DMS 273 (cell line): ENCODE measurements around the gene DLGAP5.

Source experiments
- DNase-seq: peaks from one replicate; lab custom pipeline; 2025; ENCODE audit not compliant: unreplicated experiment; lab: John Stamatoyannopoulos, UW

The DLGAP5 gene

DNA sequence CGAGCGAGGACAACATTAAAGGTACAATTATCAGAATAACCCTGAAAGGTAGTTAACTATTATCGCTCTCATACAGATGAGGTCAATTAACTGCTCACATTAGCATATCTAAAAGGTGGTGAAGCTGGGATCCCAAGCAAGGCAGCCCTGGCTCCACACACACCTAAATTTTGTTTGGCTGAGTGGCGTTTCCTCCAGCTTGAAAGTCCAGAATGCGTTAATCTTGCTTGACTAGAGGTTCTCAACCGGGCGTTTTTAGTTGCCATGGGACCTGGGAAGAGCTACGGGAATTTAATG, 531 bp downstream of the DLGAP5 start:
- peak; percentile 76 for DNase-seq

DNA sequence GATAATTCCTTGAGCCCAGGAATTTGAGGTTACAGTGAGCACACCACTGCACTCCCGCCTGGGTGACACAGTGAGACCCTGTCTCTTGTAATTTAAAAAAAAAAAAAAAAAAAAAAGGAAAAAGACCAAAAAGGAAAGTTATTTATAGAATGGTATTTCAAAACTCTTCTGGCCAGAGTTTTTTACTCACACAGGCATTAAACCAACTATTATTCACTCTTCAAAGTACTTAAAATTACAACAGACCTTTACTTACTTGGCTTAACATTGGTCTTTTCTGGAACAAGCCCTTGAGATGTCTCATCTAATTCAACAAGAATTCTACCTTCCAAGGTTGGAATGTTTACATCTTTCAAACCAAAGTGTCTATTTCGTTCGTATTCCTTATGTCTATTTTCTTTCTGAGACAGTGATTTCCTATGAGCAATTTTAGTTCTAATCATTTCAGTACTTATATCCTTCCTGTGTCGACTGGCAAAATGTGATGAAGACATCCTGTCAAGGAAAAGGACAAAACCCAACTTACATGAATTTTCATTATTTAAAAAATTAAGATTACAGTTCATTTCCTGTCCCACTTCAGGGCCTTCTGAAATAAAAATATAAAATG, 2.6 kb downstream of the DLGAP5 start:
- DNase-seq: no peak

DNA sequence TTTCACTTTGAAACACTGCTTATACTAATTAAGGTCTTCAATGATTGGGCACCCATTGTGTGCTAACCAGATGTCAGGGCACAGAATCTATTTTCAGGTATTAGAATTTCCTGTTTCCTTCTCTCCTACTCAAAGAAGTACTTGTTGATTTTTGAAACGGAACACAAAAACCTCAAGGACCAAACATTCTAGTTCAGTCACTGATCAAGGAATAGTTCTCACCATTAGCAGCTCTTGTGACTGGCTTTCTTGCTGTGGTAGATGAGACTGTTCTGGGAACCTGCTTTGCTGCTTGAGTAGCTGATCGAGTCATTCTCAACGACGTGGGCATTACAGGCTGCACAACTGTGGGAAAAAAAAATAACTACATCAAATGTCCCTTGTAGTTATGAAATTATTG, 11.0 kb downstream of the DLGAP5 start:
- no peak for DNase-seq

DNA sequence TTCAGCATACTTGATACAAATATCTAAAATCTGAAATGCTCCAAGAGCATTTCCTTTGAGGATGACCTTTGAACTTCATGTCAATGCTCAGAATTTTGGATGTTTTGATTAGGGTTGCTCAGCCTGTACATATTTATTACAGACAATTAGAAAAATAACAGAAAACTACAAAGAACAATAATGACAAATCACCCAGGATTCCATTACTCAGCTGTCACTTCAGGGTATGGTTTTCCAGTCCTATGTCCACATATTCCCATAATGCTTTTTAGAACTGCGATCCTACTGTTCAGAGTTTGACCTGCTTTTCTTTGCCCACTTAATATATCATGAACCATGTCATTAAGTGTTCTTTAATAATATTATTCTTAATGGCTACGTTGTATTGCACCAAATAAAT, 11.4 kb downstream of the DLGAP5 start:
- DNase-seq: no peak

DNA sequence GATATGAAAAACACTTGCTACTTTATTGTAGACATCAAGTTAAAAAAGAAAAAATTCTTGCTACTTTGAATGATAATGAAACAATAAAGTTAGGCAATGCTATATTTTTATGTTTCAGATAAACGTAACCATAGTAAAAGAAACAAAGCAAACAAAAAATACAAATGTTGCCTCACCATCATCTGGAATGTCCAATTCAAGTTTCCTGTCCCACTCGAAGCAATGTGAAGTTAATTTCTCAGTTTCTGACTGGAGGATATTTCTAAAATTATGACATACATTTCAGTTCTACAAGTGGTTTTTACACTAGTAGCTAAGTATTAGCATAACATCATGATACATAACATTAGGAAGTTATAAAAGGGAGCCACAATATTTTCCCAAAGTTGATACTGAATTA, 20.9 kb downstream of the DLGAP5 start:
- DNase-seq: no peak

DNA sequence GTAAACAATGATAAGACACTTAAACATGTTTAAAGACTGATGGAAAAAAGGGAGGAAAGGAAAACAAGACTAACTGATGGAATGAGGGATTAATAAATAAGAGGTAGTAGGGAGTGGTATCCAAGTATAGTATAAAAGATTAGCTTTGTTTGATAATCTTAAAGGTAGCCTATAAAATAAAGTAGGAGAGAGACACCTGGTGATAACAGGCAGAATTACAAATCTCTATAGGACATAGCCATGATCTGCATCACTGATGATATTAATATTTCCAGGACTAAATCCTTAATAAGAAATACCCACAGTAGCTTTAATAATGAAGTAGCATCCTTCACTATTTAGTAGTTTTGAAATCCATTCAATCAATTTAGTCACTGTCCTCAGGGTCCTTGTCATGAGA, 30.4 kb downstream of the DLGAP5 start:
- DNase-seq: peak; percentile 49

DNA sequence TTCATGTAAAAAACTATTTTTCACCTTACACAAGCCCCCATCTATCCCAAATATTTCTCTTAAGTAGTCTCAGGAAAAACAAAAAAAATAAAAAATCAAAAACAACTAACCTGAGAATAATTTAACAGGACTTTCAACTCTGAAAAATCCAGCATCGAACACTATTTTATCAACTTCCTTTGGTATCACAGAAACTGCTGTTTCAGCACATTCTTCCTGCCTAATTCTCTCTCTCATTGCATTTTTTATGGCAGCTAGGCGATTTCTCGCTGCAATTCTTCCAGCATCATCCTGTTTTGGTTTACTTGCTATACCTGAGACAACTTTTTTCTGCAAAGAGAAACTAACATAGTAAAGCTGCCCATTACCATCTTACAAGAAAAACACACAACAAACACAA, 33.0 kb downstream of the DLGAP5 start:
- DNase-seq: no peak

DNA sequence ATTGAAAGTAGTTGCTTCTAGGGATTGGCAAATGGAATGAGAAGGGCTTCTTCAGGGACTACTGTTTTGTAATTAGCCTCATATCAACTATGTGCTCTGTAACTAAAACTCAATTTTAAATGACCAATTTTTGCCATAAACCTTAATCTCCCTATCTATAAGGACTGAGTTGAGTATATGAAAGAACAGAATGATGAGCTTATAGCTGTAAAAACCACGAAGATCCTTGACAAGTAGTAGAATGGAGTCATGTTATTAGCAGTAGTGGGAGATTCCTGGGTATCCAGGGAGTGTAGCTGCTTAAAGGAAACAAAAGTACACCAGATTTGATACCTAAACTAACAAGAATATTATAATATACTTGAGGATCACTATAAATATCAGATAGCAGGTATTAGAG, 34.3 kb downstream of the DLGAP5 start:
- DNase-seq: no peak

DNA sequence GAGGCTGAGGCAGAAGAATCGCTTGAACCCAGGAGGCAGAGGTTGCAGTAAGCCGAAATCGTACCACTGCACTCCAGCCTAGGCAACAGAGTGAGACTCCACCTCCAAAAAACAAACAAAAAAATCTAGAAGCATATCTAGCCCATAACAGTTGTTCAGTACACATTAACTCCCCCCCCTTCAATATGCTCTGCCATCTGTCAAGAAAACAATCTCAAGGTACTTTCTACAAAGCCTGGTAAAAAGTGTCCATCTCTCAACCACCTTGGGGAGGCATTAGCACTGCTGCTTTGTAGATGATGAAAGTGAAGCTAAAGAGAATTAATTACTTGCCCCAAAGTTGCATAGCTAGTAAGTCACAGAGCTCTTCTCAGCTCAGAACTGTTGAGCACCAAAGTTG, 37.4 kb downstream of the DLGAP5 start:
- DNase-seq: peak; percentile 90

DNA sequence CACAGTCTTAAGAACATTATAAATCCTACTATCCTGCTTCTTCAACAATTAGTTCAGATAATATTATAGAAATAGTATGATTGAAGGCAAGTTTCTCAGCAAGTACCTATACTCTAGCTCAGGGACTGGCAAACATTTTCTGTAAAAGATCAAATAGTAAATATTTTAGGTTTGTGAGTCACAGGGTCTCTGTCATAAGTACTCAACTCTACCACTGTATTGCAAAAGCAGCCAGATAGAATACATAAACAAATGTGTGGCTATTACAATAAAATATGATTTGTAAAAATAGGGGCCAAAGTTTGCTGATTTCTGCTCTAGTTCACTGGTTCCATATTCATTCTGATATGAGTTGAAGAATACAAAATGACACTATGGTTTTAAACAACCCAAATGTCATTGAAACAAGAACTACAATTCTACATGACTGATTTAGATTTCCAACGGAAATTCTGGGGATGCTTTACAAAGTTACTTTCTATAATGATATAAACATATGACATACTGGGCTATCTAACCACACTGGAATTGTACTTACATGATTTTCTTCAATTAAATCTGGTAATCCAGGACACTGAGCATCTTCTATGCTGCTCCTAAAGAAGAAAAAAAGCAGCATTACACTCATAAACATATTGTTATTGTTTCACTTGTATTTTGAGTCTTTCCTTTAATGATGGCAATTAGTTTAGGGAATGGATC, 39.2 kb downstream of the DLGAP5 start:
- DNase-seq: no peak

DNA sequence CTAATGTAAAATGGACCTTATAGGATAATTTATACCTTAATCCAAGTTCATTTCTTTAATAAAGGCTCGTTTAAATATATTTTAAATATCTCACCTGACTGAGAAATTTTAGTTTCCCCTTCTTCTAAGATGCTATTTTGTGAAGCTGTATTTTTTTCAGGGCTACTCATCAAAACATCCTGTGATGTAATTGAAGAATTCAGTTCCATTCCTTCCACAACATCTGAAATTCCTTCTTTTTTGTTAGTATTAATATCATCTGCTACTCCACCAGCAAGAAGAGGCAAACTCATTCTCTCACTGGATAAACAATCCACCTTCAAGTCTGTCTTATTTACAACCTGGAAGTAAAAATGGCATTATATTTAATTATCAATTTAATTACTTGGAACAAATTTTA, 39.8 kb downstream of the DLGAP5 start:
- no peak for DNase-seq

DNA sequence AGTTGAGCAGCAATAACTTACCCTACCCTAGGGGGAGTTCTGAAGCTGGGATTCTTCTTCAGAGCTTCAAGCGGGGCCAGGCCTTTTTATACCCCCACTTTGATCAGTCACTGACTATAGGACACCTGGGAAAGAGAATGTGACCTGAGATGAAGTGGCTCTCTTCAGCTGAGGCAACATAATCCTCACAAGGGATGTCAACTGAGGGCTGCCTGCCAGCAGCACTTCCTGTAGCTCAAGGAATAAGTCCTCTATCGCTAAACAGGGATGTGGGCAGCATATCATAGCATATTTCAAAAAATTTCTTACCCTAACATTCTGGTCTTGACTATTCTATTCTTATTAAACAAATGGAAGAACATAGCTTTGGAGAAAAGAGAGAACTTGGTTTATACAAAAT, 45.0 kb downstream of the DLGAP5 start:
- no peak for DNase-seq

DNA sequence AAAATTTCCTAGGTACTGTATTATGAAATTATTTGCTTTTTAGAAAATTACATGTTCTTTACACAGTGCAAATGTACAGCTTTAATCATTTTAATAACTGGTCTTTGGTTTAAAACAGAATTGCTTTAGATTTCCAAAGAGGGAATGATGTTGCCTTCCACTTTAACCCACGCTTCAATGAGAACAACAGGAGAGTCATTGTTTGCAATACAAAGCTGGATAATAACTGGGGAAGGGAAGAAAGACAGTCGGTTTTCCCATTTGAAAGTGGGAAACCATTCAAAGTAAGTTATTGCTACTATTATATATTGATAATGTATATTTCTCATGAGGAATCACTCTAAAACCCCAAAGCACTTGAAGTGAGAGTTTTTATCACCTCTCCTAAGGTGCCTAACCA, 48.9 kb downstream of the DLGAP5 start:
- no peak for DNase-seq

DNA sequence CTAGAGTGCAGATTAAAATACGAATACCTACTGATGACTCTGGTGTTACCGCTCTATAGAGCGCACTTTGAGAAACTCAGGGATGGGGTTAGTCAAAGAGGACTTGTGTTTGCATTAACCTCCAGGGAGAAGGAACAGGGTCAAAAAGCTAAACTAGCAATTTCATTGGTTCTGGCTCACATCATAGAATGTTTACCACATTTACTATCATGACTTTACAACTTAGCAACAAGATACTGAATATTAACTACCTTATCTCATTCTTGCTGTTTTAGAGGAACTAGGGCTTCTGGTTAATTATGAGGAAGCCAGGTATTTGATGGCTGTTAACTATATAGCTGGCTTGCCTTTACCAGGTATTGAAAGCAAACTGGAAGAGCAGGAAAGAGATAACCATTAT, 49.6 kb downstream of the DLGAP5 start:
- no peak for DNase-seq

DNA sequence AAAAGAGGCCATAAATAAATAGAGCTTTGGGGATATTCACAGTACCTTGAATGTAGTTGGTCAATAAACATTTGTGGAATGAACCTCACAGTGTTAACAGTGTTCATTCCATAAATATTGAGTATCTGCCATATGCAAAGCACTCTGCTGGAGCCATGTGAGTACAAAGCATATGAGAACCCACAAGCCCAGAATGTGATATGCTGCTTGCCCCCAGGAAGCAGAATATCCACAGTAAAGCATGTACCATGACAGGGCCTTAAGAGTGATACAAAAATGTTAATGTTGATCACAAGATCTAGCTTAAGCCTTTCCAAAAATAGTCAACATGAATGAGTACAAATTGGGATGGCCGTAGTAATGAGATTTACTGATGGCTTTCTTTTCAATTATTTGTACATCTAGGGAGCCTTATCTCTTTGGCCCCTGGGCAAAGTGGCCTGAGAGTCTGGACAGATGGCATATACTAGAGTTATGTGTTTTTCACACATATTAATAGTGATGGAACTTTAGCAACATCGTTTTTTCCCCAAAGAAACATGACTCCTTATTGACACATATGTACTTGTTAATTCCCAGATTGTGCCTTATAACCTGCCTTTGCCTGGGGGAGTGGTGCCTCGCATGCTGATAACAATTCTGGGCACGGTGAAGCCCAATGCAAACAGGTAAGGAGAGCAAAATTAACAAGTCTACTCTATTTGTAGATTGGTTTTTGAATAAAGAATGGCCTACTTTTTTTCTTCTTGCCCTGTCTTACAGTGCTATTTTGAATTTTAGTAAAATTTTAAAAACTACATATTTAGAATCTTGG, 51.5 kb downstream of the DLGAP5 start:
- DNase-seq: no peak

DNA sequence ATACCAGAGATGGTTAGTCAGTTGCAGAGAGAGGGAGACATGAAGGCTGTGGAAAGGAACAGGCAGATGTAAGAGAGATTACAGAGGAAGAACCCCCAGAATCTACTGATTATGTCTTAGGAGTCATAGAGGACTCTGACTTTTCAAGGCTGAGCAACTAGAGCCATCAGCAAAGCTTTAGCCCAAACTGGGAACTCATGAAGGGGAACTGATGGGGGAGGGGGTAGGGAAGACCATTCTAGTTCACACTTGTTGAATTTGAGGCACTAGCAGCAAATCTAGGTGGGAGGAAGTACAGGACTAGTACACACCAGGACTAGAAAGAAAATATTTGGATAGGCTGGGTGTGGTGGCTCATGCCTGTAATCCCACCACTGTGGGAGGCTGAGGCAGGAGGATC, 52.2 kb downstream of the DLGAP5 start:
- no peak for DNase-seq

DNA sequence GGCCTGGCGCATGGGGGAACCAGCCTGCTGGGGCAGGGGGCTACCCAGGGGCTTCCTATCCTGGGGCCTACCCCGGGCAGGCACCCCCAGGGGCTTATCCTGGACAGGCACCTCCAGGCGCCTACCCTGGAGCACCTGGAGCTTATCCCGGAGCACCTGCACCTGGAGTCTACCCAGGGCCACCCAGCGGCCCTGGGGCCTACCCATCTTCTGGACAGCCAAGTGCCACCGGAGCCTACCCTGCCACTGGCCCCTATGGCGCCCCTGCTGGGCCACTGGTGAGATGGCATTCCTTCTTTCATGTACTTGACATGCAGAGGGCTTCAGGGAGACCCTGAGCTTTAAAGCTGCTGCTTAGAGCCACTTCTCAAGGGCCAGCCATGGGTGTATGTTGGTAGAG, 53.3 kb downstream of the DLGAP5 start:
- peak; percentile 22 for DNase-seq

DNA sequence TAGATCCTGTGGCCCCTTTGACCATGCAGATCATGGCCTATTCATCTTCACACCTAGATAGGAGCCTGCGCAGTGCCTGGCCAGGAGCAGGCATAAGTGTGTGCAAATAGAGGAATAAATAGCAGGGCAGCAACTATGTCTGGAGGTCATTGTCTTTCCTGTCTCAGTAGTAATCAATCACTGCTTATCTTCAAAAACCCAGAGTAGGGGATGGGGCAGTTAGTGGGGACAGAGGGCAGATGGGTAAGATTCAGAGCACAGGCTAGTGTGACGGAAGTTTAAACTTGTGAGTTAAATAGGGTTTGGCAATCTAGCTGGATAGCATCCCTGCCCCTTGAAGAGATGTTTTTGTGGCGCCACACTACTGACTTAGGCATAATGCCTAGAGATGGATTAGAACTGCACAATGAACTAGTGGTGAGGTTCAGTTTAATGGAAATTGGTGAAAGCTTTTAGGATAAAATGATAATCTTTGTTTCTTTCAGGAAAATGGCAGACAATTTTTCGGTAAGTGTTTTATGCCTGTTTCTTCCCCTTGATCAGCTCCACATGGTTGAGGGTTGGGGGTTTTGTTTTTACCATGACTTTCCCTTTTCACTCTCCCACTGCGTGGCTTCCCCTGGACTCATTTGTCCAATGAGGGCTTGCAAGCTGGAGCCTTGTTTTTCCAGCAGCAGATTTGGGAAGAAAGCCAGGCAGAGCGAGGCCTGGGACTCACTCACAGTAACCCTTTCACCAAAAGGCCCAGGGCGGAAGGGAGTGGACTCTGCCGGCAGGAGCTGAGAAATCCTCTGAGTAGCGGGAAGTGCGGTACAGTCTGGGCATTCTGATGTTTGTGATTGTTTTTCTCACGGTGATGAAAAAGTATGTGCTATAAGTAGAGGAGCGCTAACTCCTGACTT, 54.2 kb downstream of the DLGAP5 start:
- DNase-seq: peak; percentile 59

DNA sequence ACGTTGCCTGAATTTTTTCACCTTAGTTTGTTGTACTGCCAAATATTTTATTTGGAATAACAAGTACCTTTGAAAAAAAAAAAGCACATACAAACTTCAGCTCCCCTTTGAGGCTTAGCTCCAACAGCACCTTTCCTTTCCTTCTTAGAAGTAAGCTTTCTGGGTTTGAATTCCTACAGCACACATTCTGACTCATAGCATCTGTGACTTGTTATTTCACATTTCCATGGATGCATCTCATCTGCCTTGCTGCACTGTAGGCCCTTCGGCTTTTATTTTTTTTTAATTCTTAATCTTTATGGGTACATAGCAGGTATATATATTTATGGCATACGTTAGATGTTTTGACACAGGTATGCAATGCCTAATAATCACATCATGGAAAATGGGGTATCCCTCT, 55.1 kb downstream of the DLGAP5 start:
- DNase-seq: no peak

DNA sequence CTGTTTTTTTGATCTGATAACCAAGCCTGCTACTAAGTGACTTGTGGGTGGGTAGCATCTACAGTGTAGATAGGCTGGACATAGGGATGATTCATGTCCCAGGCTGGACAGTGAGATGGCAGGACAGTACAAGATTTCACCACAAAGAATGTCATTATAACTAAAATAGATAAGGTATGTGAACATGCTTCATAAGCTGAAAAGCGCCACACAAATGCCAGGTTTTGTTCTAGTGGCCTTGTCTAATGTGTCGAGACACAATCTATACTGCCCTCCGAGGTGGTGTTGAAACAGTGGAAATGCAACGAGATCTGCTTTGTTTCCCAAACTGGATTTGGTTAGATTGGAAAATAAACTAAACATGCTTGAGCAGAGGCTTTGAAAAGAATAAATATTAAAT, 58.0 kb downstream of the DLGAP5 start:
- DNase-seq: peak; percentile 66

DNA sequence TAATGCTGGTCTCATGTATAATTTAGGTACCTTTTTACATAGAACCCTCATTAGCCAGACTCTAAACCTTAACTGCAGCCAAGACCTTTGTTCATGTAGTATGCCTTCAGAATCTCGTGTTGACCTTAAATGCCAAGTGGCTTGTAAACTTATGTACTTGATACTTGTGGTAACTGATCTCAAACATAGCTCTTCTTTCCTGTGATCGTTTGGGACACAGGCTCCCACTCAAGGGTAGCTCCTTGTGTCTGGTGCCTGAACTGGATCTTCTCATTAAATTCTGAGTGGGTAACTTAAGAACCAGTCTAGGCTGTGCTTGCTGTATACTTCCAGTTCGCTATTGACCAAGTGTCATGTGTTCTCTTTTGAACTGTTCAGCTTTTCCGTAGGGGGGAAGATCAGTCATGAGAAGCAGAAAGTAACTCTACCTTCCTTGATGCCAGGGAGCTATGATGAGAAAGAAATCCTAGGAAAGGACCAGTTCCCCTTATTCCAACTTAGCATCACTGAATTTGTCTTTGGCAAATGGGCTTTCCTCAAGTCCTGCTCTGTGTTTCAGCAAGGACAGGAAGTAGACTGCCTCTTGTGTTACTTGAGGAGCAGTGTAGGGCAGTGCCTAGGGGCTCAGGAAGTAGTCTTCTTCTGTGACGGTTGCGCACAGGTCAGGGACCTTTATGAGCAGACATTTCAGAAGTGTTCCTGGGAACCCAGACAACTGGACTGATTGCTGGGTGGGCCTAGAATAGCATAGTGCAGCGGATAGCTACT, 59.8 kb downstream of the DLGAP5 start:
- DNase-seq: no peak
